ENCODE data around the gene TEX51.

The TEX51 gene

DNA sequence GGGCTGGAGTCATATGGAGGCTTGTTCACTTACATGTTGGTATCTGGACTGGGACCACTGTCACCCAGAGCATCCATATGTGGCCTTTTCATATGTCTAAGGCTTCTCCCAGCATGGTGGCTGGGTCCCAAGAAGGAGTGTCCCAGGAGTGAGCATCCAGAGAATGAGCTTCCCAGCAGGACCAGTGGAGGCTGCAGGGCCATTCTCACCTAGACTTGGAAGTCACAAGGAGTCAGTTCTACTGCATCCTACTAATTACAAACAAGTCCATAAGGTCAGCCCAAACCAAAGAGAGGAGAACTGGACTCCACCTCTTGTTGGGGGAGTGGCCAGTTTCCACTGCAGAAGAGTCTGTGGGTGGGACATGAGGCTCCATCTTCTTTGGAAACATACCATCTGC lies 5.1 kb upstream of the TEX51 start:
- no peak overlapping the region for H3K27ac ChIP-seq
- TF ChIP-seq, protein P1, sequence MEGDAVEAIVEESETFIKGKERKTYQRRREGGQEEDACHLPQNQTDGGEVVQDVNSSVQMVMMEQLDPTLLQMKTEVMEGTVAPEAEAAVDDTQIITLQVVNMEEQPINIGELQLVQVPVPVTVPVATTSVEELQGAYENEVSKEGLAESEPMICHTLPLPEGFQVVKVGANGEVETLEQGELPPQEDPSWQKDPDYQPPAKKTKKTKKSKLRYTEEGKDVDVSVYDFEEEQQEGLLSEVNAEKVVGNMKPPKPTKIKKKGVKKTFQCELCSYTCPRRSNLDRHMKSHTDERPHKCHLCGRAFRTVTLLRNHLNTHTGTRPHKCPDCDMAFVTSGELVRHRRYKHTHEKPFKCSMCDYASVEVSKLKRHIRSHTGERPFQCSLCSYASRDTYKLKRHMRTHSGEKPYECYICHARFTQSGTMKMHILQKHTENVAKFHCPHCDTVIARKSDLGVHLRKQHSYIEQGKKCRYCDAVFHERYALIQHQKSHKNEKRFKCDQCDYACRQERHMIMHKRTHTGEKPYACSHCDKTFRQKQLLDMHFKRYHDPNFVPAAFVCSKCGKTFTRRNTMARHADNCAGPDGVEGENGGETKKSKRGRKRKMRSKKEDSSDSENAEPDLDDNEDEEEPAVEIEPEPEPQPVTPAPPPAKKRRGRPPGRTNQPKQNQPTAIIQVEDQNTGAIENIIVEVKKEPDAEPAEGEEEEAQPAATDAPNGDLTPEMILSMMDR (IDR thresholded peaks at IDR 0.05): no peak
- TF ChIP-seq ZFX (IDR thresholded peaks at IDR 0.05; ENCODE audit: borderline replicate concordance): no peak

DNA sequence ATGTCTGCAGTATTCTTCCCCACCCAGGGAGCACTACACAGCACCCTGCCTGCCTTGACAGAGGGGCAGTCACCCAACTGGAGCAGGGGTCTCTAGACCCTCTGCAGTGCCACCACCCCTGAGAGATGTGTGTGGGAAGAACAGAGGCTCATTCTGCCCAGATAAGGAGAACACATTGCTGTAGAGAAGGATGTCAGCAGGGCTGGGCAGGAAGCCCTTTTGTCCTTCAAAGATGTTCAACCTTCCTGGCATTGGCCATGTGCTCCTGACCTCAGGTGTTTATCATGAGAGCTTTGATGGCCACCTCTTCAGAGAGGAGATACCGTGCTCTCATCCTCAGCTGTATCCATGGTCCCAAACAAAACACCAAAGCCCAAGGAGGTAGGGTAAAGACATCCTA lies 4.6 kb upstream of the TEX51 start:
- no peak overlapping the region for H3K27ac ChIP-seq
- TF ChIP-seq ZFX (IDR thresholded peaks at IDR 0.05; ENCODE audit: borderline replicate concordance): no peak
- TF ChIP-seq, protein P1 (IDR thresholded peaks at IDR 0.05): no peak

DNA sequence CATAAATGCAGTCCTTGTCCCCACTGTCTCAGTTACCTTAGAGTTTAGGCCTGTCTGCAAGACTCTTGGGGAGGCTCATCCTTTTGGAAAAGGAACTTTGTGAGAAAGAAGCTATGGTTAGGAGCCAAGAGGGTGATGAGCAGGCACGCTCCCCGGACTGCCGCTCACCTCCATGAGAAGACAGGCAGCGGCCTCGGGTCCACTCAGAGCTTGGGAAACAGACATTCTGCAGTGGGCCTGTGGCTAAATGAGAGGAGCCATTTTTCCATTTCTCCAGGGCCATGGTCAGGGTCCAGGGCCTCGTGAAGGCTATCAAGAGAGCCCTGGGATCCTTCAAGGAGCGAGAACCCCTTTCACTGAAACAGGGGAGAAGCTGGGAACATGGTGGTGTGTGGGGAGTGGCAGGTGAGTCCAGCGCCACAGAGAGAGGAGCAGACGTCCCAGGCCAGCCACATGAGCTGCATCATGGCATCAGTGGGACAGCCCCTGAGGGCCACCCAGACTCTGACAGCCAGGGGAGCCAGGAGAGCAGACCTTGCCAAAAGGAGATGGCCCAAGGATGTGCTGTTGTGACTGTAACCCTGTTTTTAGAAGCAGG lies 4.0 kb upstream of the TEX51 start:
- no peak for TF ChIP-seq ZFX (IDR thresholded peaks at IDR 0.05; ENCODE audit: borderline replicate concordance)
- TF ChIP-seq, protein P1 (IDR thresholded peaks at IDR 0.05): no peak
- H3K27ac ChIP-seq: no peak overlapping the region

DNA sequence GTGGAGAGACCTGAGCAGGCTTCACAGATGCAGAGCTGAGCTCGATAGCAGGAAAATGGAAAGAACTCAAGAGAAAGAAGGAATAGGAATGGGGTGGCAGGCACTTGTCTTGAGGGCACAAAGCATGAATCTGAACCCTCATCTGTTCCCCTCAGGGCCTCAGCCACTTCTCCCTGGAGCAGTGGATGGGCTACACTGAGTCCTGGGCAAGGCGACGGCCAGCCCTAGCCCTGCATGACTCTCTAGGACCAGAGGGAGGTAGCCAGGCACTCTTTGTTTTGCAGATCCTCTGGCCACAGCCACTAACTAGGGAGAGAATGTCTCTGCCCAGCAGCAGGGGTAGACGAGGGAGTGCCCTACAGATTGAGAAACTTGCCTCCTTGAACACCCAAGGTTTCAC lies 3.4 kb upstream of the TEX51 start:
- TF ChIP-seq, protein P1 (IDR thresholded peaks at IDR 0.05): no peak
- H3K27ac ChIP-seq: no peak overlapping the region

DNA sequence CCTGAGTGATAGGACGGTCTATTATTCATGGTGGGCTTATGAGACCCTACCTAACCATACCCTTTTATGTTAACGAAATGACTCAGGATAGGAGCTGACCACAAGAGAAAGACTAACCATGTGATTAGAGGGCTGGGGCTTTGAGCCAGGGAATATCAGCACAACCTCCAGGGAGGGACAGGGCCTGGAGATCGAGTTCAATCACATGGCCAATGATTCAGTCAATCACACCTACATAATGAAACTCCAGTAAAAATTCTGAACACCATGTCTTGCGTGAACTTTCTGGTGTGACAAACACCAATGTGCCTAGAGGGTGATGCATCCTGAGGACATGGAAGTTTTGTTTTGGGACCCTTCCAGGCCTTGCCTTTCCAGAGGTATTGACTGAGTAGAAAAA lies 2.2 kb upstream of the TEX51 start:
- H3K27ac ChIP-seq: no peak overlapping the region
- TF ChIP-seq, protein P1 (IDR thresholded peaks at IDR 0.05): no peak
- TF ChIP-seq ZFX (IDR thresholded peaks at IDR 0.05; ENCODE audit: borderline replicate concordance): no peak

DNA sequence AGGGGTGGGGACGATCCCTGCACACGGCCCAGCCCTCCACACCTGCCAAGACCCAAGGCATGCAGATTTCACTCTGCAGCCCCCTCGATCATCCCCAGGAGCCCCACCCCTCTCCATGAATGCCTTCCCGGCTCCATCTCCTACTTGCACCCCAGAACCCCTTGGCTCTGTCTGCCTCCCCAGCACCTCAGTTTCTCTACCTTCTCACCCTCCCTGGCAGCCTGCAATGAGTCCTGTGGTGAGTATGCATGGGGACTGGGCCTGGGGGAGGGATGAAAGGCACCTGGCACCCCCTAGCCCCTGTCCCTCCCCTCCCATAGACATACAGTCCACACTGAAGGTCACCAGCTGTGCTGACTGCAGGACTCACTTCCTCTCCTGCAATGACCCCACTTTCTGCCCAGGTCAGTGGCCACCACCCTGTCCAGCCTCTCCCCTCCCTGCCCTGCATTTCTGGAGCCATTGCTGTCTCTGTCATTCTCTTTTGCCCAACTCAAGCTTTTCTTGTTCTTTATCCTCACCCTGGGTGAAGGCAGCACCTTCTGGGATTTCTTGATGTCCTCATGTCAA lies 1.0 kb downstream of the TEX51 start:
- no peak overlapping the region for H3K27ac ChIP-seq
- TF ChIP-seq ZFX (IDR thresholded peaks at IDR 0.05; ENCODE audit: borderline replicate concordance): no peak
- TF ChIP-seq, protein P1 (IDR thresholded peaks at IDR 0.05): no peak

DNA sequence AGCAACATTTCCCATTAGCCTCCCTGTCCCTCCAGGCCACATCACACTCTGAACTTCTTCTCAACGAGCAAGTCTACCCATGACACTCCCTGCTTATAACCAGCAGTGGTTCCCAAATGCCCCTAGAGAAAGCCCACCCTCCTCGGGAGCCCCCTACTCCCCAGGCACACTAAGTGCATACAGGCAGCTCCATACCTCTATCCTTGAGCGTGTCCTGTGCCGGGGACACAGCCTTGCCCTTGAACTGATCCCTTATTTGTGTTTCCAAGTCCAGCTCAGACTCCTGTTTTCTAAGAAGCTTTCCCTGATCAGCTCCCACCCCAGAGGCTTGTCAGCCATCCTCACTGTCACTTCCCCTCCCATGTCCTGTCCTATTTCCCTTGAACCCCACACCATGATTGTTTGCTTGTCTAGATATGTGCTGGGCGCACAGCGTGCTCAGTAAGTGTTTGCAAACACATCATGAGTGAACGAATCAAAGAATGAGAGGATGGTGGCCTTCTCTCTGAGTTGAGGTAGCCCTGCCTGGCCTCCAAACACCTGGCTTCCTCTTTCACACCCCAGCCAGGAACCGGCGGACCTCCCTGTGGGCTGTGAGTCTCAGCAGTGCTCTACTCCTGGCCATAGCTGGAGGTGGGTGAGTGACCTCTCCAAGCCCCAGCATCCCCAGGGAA lies 2.1 kb downstream of the TEX51 start:
- TF ChIP-seq, protein P1 (IDR thresholded peaks at IDR 0.05): no peak
- no peak for TF ChIP-seq ZFX (IDR thresholded peaks at IDR 0.05; ENCODE audit: borderline replicate concordance)
- no peak overlapping the region for H3K27ac ChIP-seq
